GM12891 (cell line): ENCODE data around the gene LFNG.

ENCODE experiments used
- DNase-seq: peaks from one replicate; pipeline ENCODE4 v3.0.0; 2011; ENCODE audit warnings: low spot score; ENCODE audit not compliant: insufficient read length
- FAIRE-seq: peaks from 2 replicates; lab custom pipeline; 2011; peaks lifted over from hg19 to GRCh38; lab: Jason Lieb, UNC
- PAX5 ChIP-seq: IDR thresholded peaks from 2 replicates; pipeline ENCODE4 v1.6.1; 2011; ENCODE audit warnings: low read length, moderate library complexity, mild to moderate bottlenecking; ENCODE audit not compliant: insufficient read depth, severe bottlenecking
- POLR2A ChIP-seq: IDR thresholded peaks from 2 replicates; pipeline ENCODE4 v1.6.1; 2011; ENCODE audit warnings: low read depth, low read length, control low read depth
- POLR2AphosphoS5 ChIP-seq: IDR thresholded peaks from 2 replicates; pipeline ENCODE4 v1.6.1; 2011; ENCODE audit warnings: low read depth, low read length, control low read depth
- POU2F2 ChIP-seq: IDR thresholded peaks from 2 replicates; pipeline ENCODE4 v1.6.1; 2011; ENCODE audit warnings: low read depth, mild to moderate bottlenecking, control low read depth, low read length, moderate library complexity
- SPI1 ChIP-seq: IDR thresholded peaks from 2 replicates; pipeline ENCODE4 v1.6.1; 2011; ENCODE audit warnings: low read depth, low read length, control low read depth
- TAF1 ChIP-seq: IDR thresholded peaks from 2 replicates; pipeline ENCODE4 v1.6.1; 2011; ENCODE audit warnings: low read depth, low read length, control low read depth

The LFNG gene

DNA sequence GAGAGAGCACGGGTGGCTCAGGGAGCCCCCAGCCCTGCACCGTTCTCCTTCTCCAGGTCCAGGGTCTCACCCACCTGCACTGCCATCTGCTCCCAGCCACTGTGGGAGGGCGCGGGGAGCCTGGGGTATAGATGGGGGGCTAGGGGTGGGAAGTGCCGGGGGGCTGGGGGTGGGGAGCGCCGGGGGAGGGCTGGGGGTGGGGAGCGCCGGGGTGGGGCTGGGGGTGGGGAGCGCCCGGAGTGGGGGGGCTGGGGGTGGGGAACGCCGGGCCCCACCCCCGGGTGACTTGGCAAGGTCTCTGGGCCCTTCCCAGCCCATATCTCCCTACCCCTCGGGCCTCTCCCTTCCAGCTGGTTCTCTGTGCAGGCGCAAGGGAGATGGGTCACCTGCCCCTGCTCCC, 43.3 kb upstream of the LFNG start, which contains the start of gene GRIFIN:
TSS of gene GRIFIN (minus strand) at position 101 of the 400 bp plus-strand sequence. CDS start at position 86, 15 bp downstream.
- no peak for FAIRE-seq
- TF ChIP-seq POLR2AphosphoS5 (no peak), PAX5 (no peak), POU2F2 (no peak)
- no peak for DNase-seq

DNA sequence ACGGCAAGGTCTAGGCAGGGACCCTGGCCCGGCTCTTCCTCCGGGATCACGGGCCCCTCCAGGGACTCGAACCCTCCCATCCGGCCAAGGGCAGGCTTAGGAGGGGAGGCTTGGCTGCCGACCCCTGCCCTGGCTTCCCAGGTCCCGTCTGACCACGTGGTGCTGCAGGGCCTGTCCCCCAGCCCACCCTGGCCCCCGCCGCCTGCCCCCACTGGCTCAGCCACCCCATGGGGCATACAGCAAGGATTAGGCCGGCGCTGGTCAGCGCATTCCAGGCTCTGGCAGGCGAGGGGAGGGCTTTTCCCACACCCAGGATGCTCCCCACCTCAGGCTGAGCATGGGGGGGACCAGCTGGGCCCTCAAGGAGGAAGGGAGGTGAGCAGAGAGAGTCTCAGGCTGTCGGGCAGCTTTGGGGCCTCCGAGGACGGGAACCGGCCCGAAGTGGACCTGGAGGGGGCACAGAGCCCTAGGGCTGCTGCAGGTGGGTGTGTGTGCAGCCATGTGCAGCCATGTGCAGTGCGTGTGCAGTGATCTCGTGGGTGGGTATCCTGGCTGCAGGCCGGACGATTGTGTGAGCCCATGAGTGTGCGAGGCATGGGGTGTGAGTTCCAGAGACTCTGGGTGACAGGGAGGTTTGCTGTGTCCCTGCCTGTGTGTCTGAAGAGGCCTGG, 42.7 kb upstream of the LFNG start:
- FAIRE-seq, result no peak
- no peak for TF ChIP-seq POLR2AphosphoS5
- no peak for TF ChIP-seq TAF1
- no peak for TF ChIP-seq SPI1
- no peak for TF ChIP-seq POLR2A
- TF ChIP-seq PAX5, result no peak
- no peak for TF ChIP-seq POU2F2
- no peak for DNase-seq

DNA sequence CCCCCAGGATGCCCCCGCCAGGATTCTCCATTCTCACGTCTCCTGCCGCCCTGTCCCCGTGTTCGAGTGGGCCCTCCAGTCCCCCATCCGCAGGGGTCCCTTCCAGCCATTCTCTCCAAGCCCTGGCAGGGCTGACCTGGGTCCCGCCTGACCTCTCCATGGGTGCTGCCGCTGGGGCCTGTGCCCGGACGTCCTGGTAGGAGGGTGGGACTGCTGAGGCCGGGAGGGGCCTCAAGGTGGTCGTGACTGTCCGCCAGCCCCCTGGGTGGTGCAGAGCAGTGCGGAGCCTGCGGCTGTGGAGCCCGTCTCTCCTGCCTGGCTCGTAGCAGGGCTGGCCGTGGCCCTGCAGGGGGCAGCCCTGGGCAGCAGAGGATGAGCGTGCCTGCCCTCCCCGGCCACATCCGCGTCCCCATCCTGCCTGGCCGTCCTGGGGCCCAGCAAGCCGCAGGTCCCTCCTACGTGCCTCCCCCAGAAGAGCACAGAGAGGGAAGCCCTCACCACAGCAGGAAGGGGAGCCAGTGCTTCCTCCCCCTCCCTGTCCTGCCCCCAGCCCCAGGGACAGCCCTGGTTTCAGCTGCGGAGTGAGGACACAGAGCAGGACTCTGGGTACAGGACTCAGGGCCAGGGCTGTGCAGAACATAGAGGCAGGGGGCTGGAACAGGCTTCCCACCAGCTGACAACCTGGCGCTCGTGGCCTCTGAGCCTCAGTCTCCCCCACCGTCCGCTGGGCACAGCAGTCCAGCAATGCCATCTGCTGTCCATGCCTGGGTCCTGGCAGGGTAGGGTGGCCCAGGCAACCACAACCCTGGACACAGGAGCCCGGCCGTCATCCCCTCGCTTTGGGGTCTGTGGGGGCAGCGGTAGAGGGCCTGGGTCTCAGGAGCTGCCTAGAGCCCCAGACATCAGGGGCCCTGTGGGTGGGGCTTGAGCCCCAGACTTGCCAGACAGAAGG, 41.9 kb upstream of the LFNG start:
- FAIRE-seq (peak; percentile 93), DNase-seq (peak; percentile 81)

DNA sequence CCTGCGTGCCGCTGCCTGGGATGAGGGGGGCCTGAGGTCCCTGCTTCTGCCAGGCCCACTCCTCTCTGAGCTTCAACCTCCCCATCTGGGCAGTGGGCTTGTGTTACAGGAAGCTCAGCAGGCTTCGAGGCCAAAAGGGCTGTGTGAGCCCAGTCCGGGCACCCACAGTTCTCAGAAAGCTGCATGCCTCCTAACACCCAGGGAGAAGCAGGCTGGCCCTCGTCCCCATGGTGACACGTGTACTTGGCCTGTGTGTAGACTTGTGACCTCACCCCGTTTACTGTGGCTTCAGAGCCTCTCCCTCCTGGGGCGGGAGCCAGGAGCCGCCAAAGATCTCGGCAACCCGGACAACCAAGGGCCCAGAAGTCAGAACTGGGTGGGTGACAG, 41.2 kb upstream of the LFNG start:
- FAIRE-seq, result no peak
- TF ChIP-seq POLR2A, result no peak
- no peak for TF ChIP-seq PAX5
- TF ChIP-seq POU2F2, result no peak
- TF ChIP-seq TAF1, result no peak
- no peak for TF ChIP-seq POLR2AphosphoS5
- TF ChIP-seq SPI1, result no peak
- DNase-seq, result no peak

More for the DNA sequence above, 41.9 kb upstream of the LFNG start:
- no peak for TF ChIP-seq PAX5
- no peak for TF ChIP-seq POLR2A
- TF ChIP-seq POU2F2, result no peak
- TF ChIP-seq POLR2AphosphoS5, result no peak
- no peak for TF ChIP-seq TAF1
- no peak for TF ChIP-seq SPI1

DNA sequence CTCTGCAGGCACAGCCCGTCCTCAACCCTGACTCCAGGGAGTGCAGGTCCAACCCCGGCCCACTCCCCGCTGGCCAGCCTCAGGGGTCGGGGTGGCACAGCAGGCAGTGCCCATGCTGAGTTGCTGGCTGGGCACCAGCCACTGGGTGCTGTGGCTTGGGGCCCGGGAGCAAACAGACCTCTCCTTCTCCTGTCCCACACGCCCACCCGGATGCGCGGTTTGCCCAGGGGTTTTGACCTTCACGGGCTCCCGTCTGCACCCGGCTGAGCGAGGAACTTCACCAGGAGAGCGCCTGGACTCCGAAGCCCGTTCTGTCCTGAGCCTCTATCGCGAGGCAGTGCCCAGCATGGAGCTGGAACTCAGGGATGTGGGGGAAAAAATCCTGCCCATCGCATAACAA, 40.8 kb upstream of the LFNG start:
- FAIRE-seq, result no peak
- TF ChIP-seq PAX5, result no peak
- TF ChIP-seq POU2F2, result no peak
- TF ChIP-seq POLR2AphosphoS5, result no peak
- TF ChIP-seq TAF1, result no peak
- no peak for TF ChIP-seq SPI1
- no peak for TF ChIP-seq POLR2A
- no peak for DNase-seq

DNA sequence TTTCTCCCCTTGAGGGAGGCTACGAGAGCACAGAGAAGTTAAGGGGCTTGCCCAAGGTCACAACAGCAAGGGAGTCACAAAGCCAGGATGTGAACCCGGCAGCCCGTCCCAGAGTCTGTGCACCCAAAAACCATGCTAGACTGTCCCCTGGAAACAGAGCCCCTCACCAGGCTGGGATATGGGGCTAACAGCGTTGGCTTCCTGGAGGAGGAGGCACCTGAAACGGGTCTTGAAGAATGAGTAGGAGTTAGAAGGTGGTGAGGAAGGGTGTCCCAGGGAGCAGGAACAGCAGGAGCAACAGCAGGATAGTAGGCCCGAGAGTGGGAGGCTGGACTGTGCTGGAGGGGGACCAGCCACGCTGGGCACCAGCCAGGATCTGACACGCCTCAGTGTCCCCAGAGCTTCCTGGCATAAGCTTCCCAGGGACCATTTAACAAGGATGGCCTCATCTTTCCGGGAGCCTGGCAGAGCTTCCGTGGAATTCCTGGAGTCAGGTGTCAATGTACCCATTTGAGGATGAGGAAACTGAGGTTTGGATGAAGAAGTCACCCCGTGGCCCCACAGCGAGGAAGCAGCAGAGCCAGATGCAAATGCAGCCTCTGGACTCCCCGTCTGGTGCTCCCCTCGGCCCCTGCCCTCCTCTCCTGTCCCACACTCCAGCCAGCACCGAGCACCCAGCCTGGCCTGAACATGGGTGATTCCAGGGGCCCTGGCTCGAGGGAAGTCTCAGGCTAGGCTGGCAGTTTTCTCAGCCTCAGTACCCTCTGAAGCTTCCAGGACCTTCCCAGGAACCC, 40.1 kb upstream of the LFNG start:
- TF ChIP-seq POU2F2, result no peak
- TF ChIP-seq PAX5, result no peak
- TF ChIP-seq TAF1, result no peak
- no peak for TF ChIP-seq POLR2A
- TF ChIP-seq POLR2AphosphoS5, result no peak
- no peak for TF ChIP-seq SPI1
- FAIRE-seq, result no peak

DNA sequence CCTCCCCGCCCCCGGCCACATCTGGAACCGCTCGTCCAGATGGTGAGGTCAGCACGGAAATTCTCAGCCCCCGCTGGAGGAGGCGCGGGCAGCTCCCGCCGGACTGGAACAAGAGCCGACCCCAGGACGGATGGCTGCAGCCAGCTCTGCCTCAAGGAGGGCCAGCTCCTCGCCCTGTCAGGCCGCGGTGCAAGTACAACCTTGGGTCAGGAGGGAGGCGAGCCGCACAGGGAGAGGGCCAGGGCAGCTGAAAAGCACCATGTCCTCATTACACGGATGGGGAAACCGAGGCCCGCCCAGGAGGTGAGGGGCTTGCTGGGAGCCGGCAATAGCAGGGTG, 39.5 kb upstream of the LFNG start:
- TF ChIP-seq POLR2AphosphoS5 (no peak), POLR2A (no peak), SPI1 (no peak), PAX5 (no peak), TAF1 (no peak), POU2F2 (no peak)
- FAIRE-seq (no peak), DNase-seq (no peak)

More for the DNA sequence above, 40.1 kb upstream of the LFNG start:
- DNase-seq, result no peak

- TF ChIP-seq SPI1, result no peak
- no peak for TF ChIP-seq TAF1
- TF ChIP-seq POLR2A, result no peak
- no peak for TF ChIP-seq POU2F2
- TF ChIP-seq PAX5, result no peak
- TF ChIP-seq POLR2AphosphoS5, result no peak
- no peak for FAIRE-seq
- no peak for DNase-seq
Measured at GRCh38 chr7:2481195-2481594, 38.4 kb upstream of the LFNG start.

DNA sequence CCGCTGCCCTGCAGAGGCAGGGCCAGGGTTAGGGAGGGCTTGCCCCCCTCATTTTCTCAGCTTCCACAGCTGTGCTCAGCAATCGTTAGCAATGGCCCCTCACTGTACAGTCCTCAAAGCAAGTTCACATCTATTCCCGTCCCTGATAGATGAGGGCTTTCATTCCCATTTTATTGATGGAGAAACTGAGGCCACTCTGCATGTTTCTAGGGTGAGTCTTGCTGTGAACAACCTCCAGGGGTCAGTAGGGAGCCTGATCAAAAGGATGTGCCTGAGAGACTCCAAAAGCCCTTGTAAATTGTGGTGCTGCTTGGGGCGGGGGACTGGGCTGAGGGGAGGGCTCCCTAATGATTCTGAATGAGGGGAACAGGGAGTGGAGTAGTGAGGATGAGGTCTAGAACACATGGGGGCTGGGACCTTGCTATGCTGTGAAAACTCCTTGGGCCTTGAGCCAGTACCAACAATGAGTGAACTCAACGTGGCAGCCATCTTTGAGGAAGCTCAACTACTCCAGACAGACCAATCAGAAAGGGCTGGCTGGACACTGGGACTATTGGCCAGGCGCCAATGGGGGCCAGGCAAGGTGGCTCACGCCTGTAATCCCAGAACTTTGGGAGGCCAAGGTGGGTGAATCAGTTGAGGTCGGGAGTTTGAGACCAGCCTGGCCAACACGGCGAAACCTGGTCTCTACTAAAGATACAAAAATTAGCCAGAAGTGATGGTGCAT, 36.7 kb upstream of the LFNG start:
- DNase-seq (no peak), FAIRE-seq (no peak)
- TF ChIP-seq TAF1 (no peak), POLR2A (no peak), POLR2AphosphoS5 (no peak), PAX5 (no peak), POU2F2 (no peak), SPI1 (no peak)
